Pulmonary artery endothelial cell (primary cell): Measurements from ENCODE around the gene FBXO44. TPM values are rescaled to one million over a fixed set of nuclear protein-coding genes. Genes with fewer than 3 reads are reported as not detected.

Source experiments
- DNase-seq: peaks from one replicate; pipeline ENCODE4 v3.0.0-alpha.2; 2011; ENCODE audit warnings: low read depth, low spot score
- total RNA-seq: library from RNA; depleted of rRNA; stranded (reverse); fragments of >200 nt; gene quantifications from 2 replicates; pipeline ENCODE4 v1.2.3, GENCODE V29; 2014

Gene FBXO44
- total RNA-seq, 1 donor from 2014 or later, result 6.9 TPM

DNA sequence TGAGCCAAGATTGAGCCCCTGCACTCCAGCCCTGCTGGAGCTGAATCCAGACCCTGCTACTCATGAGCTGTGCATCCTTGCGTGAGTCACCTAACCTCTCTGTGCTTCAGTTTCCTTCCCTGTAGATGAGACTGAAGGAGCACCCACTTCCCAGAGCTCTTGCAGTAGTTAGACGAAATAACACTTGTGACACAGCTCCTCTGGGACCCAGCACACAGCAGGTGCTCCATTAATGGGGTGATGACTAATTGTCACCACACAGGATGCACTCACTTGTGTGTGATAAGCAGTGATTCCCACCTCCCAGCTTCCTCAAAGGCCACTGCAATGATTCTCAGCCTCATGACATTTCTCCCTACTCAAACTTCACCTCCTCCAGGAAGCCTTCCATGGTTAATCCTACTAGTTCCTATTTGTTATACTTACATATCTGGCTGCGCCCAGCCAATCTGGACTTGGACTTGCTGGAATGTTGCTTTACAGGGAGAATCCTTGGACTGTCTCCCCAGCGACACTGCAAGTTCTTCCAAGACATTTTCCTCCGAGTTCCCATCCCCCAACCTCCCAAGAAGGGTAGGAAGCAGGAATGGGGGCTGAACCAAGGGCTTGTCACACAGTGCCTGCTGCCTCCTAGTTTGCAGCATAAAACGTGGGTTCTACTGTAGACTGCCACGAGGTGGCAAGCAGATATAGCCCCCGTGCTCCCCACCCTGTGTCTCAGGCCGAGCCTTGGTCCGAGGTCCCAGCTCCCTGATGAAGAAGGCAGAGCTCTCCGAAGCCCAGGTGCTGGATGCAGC is 54.1 kb downstream of the FBXO44 start:
- no peak for DNase-seq

DNA sequence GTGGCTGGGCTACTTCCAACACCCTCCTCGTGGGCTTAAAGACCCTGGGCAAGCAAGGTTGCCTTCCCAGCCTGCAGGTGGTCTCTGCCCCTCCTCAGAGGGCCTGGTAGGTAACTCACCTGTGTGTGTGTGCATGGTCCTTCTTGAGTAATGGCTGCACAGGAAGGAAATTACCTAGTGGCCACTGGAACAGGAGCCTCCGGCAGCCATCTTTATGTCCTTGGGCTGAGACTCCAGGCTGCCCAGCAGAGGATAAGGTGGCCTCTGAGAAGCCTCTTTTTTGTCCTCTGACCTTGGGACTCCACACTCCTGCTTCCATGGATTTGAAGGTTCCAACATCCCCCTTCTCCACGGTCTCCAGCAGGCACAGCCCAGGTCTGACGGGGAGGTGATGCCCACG is 56.8 kb downstream of the FBXO44 start:
- no peak for DNase-seq

DNA sequence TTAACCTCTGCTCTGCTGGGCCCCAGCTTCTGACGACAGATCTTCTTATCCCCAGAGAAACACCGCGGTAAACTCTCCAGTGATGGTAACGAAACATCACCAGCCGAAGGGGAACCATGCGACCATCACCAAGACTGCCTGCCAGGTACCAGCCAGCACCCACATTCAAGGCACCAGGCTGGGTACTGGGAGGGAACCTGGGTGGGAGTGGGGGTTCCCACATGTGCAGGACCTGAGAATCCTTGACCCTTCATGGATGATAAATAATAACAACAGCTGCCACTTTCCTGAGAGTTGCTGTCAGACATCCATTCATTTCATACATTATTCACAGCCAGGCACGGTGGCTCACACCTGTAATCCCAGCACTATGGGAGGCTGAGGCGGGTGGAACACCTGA is 57.6 kb downstream of the FBXO44 start:
- no peak for DNase-seq

Other genes starting within 250 kb of the FBXO44 start
- gene DISP3, start 175.7 kb upstream of the FBXO44 start, total RNA-seq, result 0.07 TPM in 2 replicates
- gene FBXO2, start 448 bp upstream of the FBXO44 start, total RNA-seq, result 1.1 TPM in 2 replicates
- 1.7 and 1.8 TPM in 2 replicates for gene FBXO6, start 9.3 kb downstream of the FBXO44 start, total RNA-seq
- 35.6 and 49.5 TPM in 2 replicates for gene MAD2L2, start 26.3 kb downstream of the FBXO44 start, total RNA-seq
- gene DRAXIN, start 36.8 kb downstream of the FBXO44 start, total RNA-seq, result 0.11 and 0.33 TPM in 2 replicates
- 44.6 and 45.2 TPM in 2 replicates for gene AGTRAP, start 81.3 kb downstream of the FBXO44 start, total RNA-seq
- gene C1orf167, start 107.3 kb downstream of the FBXO44 start, total RNA-seq, result not detected in 2 replicates
- gene MTHFR, start 151.1 kb downstream of the FBXO44 start, total RNA-seq, result 17.4 and 29.7 TPM in 2 replicates
- gene CLCN6, start 151.3 kb downstream of the FBXO44 start, total RNA-seq, result 8.1 and 12.4 TPM in 2 replicates
- not detected in 2 replicates for gene NPPA, start 192.9 kb downstream of the FBXO44 start, total RNA-seq
- gene NPPB, start 204.1 kb downstream of the FBXO44 start, total RNA-seq, result not detected in 2 replicates